GM19043 (cell line): ENCODE data around the gene CPT1A.

Source experiments
- ATAC-seq: cut with Tn5 transposase; IDR thresholded peaks from one replicate; pipeline ENCODE4 v1.9.1; 2021; ENCODE audit warnings: low read depth; ENCODE audit not compliant: unreplicated experiment

The CPT1A gene

GRCh38 chr11:68715456-68716122 lies 126.1 kb downstream of the CPT1A start:
- ATAC-seq = no peak

GRCh38 chr11:68714060-68714856 lies 127.5 kb downstream of the CPT1A start:
- ATAC-seq = no peak

DNA sequence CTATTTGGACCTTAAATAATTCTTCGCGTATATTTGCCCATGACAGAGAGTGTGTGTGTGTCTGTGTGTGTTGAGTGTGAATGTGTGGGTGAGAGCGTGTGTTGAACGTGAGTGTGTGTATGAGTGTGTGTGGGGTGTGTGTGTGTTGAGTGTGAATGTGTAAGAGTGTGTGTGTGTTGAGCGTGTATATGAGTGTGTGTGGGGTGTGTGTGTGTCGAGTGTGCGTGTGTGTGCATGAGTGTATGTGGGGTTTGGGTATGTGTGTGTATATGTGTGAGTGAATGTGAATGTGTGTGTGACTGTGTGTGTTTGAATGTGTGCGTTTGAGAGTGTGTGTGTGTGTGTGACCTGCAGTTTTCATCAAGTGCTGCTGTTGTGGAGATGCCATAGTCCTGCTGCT lies 130.6 kb downstream of the CPT1A start:
- no peak for ATAC-seq

GRCh38 chr11:68710409-68710808 lies 131.3 kb downstream of the CPT1A start:
- ATAC-seq = no peak

DNA sequence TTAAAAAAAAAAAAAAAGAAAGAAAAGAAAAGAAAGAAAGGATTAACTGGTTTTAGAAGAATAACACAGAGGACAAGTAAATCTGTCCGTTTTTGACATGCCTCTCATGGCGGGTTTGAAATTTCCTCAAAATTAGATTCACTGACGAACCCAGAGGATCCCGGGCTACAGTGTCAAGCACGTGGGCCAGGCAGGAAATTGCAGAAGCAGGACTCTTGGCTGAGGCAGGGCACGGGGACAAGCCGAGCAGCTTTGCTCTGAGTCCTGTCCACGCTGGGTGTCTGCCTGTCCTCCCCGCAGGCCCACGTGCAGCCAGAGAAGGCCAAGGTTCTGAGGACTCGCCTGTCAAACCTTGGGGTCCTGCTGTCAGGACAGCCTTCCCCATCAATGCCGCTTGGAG lies 132.7 kb downstream of the CPT1A start:
- ATAC-seq = no peak

DNA sequence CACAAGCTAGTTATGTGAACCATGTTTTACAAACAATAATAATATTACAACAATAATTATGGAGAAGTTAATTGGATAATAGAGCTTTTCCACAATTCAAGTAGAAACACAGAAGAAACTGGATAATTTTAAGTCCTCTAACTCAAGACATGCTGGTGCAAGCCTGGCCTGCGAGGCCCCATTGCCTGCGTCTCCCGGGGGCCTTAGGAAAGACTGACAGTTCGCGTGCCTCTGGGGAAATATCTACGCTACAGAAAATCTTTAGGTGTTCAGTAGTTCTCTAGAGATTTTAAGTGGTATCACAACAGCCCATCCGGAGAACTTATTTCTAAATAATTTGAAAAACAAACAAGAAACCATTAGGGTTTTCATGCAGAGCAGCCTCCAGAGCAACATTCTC lies 134.2 kb downstream of the CPT1A start:
- ATAC-seq = no peak

DNA sequence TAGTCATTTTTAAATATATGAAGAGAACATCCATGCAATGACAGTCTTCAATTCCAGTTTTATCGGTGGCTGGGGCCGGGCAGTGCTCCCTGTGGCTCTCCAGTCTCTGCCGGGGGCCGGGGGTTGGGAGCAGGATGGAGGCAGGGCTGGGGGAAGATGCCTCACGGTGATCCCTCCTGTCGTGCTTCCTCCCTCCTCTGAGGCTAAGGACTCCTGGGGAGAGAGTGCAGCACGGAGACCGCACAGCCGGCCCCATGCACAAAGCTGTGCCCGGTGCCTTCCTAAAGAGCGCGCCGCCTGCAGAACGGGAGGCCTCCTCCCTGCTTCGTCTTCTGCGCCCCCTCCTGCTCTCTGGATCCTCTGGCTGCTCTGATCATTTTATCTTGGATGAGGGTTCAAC lies 136.8 kb downstream of the CPT1A start:
- no peak for ATAC-seq
